ENCODE results near the gene CAMKMT.

DNA sequence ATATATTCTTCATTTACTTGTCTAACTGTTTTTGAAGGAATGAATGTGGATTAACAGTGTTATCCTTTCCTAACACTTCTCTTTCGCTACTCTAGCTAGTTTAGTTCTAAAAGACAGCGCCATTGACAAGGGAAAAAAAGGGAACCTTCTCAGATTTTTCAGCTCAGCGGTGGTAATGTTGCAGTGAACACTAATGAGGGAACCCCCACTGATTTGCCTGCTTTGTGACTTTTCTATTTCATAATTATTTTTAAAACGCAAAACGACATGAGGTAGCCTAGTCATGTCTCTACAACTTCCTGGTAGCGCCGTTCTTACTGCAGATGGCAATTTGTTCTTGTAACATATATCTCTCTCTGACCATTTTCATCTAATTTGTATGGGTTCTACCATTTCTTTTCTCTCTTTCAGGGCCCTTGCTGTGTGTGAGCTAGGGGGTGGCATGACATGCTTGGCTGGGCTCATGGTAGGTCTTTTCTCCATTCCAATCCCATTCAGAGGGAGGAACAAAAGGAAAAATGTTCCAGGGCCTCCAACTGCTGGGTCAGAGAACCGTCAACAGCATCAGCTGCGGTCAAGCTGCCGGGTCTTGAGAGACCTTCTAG, 344.2 kb downstream of the CAMKMT start:
- TF ChIP-seq NFIC (IDR thresholded peaks at IDR 0.05) (no peak), MAX (IDR thresholded peaks at IDR 0.05) (no peak), RAD21 (IDR thresholded peaks at IDR 0.05; ENCODE audit: low read depth) (no peak), YY1 (IDR thresholded peaks at IDR 0.05; ENCODE audit: low read depth) (no peak), EP300 (IDR thresholded peaks at IDR 0.05; ENCODE audit: borderline replicate concordance) (no peak), TCF12 (IDR thresholded peaks at IDR 0.05; ENCODE audit: low read depth) (no peak)
